ENCODE data around the gene PANK3.

DNA sequence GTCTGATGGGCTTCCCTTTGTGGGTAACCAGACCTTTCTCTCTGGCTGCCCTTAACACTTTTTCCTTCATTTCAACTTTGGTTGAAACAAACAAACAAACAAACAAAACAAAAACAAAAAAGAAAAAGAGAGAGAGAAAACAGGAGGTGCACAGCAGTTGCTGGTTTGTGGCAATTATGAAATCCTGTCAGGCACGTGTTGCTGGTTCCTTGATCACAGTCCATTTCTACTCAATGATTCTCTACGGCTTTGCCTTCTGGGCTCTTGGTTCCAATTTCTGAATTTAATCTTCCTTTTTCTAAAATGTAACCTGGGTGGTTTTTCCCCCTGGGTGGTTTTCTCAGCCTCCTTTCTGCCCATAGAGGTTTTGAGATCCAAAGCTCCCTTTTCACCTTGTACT, 17.8 kb upstream of the PANK3 start:
- TF ChIP-seq YY1 (IDR thresholded peaks at IDR 0.05; ENCODE audit: low read depth, low read length): no peak
- TF ChIP-seq NR2F1 (conservative IDR thresholded peaks at IDR 0.05): no peak
- no peak for TF ChIP-seq TCF12 (IDR thresholded peaks at IDR 0.05; ENCODE audit: low read depth, low read length)
- TF ChIP-seq RB1 (IDR thresholded peaks at IDR 0.05; ENCODE audit: borderline replicate concordance): no peak
- no peak for TF ChIP-seq YBX1 (IDR thresholded peaks at IDR 0.05)
- no peak for TF ChIP-seq ZNF24 (IDR thresholded peaks at IDR 0.05)
- TF ChIP-seq RAD51 (IDR thresholded peaks at IDR 0.05): no peak
- TF ChIP-seq, protein P1, sequence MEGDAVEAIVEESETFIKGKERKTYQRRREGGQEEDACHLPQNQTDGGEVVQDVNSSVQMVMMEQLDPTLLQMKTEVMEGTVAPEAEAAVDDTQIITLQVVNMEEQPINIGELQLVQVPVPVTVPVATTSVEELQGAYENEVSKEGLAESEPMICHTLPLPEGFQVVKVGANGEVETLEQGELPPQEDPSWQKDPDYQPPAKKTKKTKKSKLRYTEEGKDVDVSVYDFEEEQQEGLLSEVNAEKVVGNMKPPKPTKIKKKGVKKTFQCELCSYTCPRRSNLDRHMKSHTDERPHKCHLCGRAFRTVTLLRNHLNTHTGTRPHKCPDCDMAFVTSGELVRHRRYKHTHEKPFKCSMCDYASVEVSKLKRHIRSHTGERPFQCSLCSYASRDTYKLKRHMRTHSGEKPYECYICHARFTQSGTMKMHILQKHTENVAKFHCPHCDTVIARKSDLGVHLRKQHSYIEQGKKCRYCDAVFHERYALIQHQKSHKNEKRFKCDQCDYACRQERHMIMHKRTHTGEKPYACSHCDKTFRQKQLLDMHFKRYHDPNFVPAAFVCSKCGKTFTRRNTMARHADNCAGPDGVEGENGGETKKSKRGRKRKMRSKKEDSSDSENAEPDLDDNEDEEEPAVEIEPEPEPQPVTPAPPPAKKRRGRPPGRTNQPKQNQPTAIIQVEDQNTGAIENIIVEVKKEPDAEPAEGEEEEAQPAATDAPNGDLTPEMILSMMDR (IDR thresholded peaks at IDR 0.05 in 2 of 3, conservative IDR thresholded peaks at IDR 0.05 in 1 of 3; ENCODE audit: control insufficient read depth in 2 of 3, extremely low read depth in 1 of 3, insufficient read depth in 1 of 3, low read depth in 3 of 3, low read length in 3 of 3): no peak
- TF ChIP-seq KLF5 (IDR thresholded peaks at IDR 0.05; ENCODE audit: partially characterized antibody): no peak
- TF ChIP-seq, protein P2, sequence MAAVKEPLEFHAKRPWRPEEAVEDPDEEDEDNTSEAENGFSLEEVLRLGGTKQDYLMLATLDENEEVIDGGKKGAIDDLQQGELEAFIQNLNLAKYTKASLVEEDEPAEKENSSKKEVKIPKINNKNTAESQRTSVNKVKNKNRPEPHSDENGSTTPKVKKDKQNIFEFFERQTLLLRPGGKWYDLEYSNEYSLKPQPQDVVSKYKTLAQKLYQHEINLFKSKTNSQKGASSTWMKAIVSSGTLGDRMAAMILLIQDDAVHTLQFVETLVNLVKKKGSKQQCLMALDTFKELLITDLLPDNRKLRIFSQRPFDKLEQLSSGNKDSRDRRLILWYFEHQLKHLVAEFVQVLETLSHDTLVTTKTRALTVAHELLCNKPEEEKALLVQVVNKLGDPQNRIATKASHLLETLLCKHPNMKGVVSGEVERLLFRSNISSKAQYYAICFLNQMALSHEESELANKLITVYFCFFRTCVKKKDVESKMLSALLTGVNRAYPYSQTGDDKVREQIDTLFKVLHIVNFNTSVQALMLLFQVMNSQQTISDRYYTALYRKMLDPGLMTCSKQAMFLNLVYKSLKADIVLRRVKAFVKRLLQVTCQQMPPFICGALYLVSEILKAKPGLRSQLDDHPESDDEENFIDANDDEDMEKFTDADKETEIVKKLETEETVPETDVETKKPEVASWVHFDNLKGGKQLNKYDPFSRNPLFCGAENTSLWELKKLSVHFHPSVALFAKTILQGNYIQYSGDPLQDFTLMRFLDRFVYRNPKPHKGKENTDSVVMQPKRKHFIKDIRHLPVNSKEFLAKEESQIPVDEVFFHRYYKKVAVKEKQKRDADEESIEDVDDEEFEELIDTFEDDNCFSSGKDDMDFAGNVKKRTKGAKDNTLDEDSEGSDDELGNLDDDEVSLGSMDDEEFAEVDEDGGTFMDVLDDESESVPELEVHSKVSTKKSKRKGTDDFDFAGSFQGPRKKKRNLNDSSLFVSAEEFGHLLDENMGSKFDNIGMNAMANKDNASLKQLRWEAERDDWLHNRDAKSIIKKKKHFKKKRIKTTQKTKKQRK (IDR thresholded peaks at IDR 0.05; ENCODE audit: low read depth, low read length): no peak
- TF ChIP-seq SP1 (IDR thresholded peaks at IDR 0.05; ENCODE audit: low read depth, low read length): no peak
- no peak for TF ChIP-seq SPI1 (IDR thresholded peaks at IDR 0.05; ENCODE audit: borderline replicate concordance, insufficient read depth, low read depth, low read length)
- TF ChIP-seq POLR2A (IDR thresholded peaks at IDR 0.05; ENCODE audit: low read depth, low read length): no peak
- TF ChIP-seq SMAD1 (IDR thresholded peaks at IDR 0.05; ENCODE audit: low read depth, partially characterized antibody): no peak
